B cell (primary cell): ENCODE measurements around the gene PDCD7. TPM values are rescaled to one million over a fixed set of nuclear protein-coding genes. Genes with fewer than 3 reads are reported as not detected.
"Not testable (repeated sequence)": the region's sequence is repeated elsewhere in the genome, so short reads cannot be mapped to it uniquely, and the experiment has no call there.

Experiments used
- ATAC-seq: fragments of 200-7000 bp; cut with Tn5 transposase; one replicate; pipeline ENCODE4 v1.10.0; 2021; ENCODE audit warnings: low read depth, mild to moderate bottlenecking, moderate number of reproducible peaks, moderate library complexity
- CTCF ChIA-PET: fragments of 350-600 bp; sonication (Branson Sonifier 250); formaldehyde crosslinking; loops from one replicate; lab custom pipeline; 2021; ENCODE audit warnings: antibody characterized with exemption, inconsistent platforms; lab: Charles Lee
- POLR2A ChIA-PET: fragments of 350-600 bp; sonication (Branson Sonifier 250); formaldehyde crosslinking; loops from one replicate; lab custom pipeline; 2021; ENCODE audit warnings: antibody characterized with exemption; lab: Charles Lee
- DNase-seq: peaks from one replicate; pipeline ENCODE4 v3.0.0; 2013
- H2AFZ ChIP-seq: 2 replicates; pipeline ENCODE4 v1.6.1; 2012; ENCODE audit warnings: mild to moderate bottlenecking, low read depth, low read length; ENCODE audit not compliant: insufficient read depth, poor library complexity, severe bottlenecking
- H3K27ac ChIP-seq, 2 donors: 1 replicate in 1 of 2; 2 replicates in 1 of 2; pipeline ENCODE4 v1.5.1; 2012 to 2013; ENCODE audit warnings: low read length in 2 of 2, mild to moderate bottlenecking in 2 of 2, moderate library complexity in 1 of 2
- H3K27me3 ChIP-seq, 4 experiments: fragments of 200-600 bp in 1 of 4; sonication (generic) in 1 of 4; replicated peaks in 1 of 4; 1 replicate in 2 of 4; 2 replicates in 2 of 4; pipeline versions ENCODE4 v1.6.1 to v1.7.0; 2013 to 2016; ENCODE audit warnings: low read length in 3 of 4, mild to moderate bottlenecking in 2 of 4, mixed read lengths in 1 of 4, moderate library complexity in 1 of 4; ENCODE audit not compliant: insufficient read depth in 4 of 4, control insufficient read depth in 3 of 4; ENCODE audit errors: control extremely low read depth in 1 of 4
- H3K36me3 ChIP-seq, 2 experiments: replicated peaks in 1 of 2; 1 replicate in 1 of 2; 2 replicates in 1 of 2; pipeline versions ENCODE4 v1.6.1 to v1.7.1; 2013; ENCODE audit warnings: low read length in 1 of 2; ENCODE audit not compliant: insufficient read depth in 2 of 2, control insufficient read depth in 1 of 2; ENCODE audit errors: control extremely low read depth in 1 of 2, extremely low read depth in 1 of 2
- H3K4me1 ChIP-seq, 2 donors: fragments of 200-600 bp in 1 of 2; sonication (generic) in 1 of 2; 1 replicate in 1 of 2; 2 replicates in 1 of 2; pipeline versions ENCODE4 v1.5.1 to v1.6.1; 2013 to 2017; ENCODE audit warnings: low read length in 2 of 2; ENCODE audit not compliant: control insufficient read depth in 2 of 2, insufficient read depth in 2 of 2
- H3K4me2 ChIP-seq: replicated peaks from 2 replicates; pipeline ENCODE3; 2012; ENCODE audit warnings: mild to moderate bottlenecking, low read depth, low read length; ENCODE audit not compliant: poor library complexity, severe bottlenecking
- H3K4me3 ChIP-seq, 5 experiments: fragments of 200-600 bp in 1 of 5; sonication (generic) in 1 of 5; 1 replicate in 3 of 5; 2 replicates in 2 of 5; pipeline versions ENCODE4 v1.5.1 to v1.7.0; 2011 to 2016; ENCODE audit warnings: low read length in 4 of 5, mild to moderate bottlenecking in 4 of 5, low read depth in 2 of 5, control low read depth in 1 of 5, moderate library complexity in 1 of 5; ENCODE audit not compliant: insufficient read depth in 1 of 5; ENCODE audit errors: control extremely low read depth in 1 of 5, extremely low read depth in 1 of 5
- H3K79me2 ChIP-seq: fragments of 200-600 bp; sonication (generic); one replicate; pipeline ENCODE4 v1.6.0; 2016; ENCODE audit warnings: low read length; ENCODE audit not compliant: control insufficient read depth, insufficient read depth
- H3K9ac ChIP-seq: fragments of 200-600 bp; sonication (generic); 2 replicates; pipeline ENCODE4 v1.6.1; 2017; ENCODE audit warnings: mild to moderate bottlenecking, low read length, moderate library complexity
- H3K9me3 ChIP-seq, 3 donors: one replicate each; pipeline versions ENCODE4 v1.6.1 to v1.7.1; 2013; ENCODE audit warnings: low read length in 2 of 3; ENCODE audit not compliant: control insufficient read depth in 2 of 3, insufficient read depth in 1 of 3; ENCODE audit errors: control extremely low read depth in 1 of 3
- H4K20me1 ChIP-seq: 2 replicates; pipeline ENCODE4 v1.6.0; 2012; ENCODE audit warnings: mild to moderate bottlenecking, low read length; ENCODE audit not compliant: insufficient read depth, control insufficient read depth, poor library complexity, severe bottlenecking
- H3K27ac Mint-ChIP-seq: one replicate; pipeline ENCODE4 v1.8.0; 2021; ENCODE audit warnings: mixed read lengths
- H3K27me3 Mint-ChIP-seq: one replicate; pipeline ENCODE4 v1.8.0; 2021; ENCODE audit warnings: mixed read lengths
- H3K4me1 Mint-ChIP-seq: one replicate; pipeline ENCODE4 v1.8.0; 2021; ENCODE audit warnings: mixed read lengths
- H3K4me3 Mint-ChIP-seq: one replicate; pipeline ENCODE4 v1.8.0; 2021; ENCODE audit warnings: mixed read lengths
- H3K9me3 Mint-ChIP-seq: one replicate; pipeline ENCODE4 v1.8.0; 2022; ENCODE audit warnings: mixed read lengths; ENCODE audit not compliant: insufficient read depth
- EZH2 ChIP-seq: IDR thresholded peaks from 2 replicates; pipeline ENCODE4 v1.6.1; 2012; ENCODE audit warnings: borderline replicate concordance, low read depth, mild to moderate bottlenecking, moderate library complexity, low read length; ENCODE audit not compliant: insufficient read depth, poor library complexity, severe bottlenecking
- WGBS: methylation state at CpG from one replicate; pipeline ENCODE4 v1.1.5; 2013; ENCODE audit warnings: missing lambda C conversion rate; ENCODE audit not compliant: insufficient coverage; 5-methylcytosine and 5-hydroxymethylcytosine counted together
- intact Hi-C: fragments of 100-400 bp; cut with micrococcal nuclease; formaldehyde crosslinking; loops from one replicate; pipeline ENCODE4 v1.10.0; 2022
- polyA plus RNA-seq: library from polyadenylated mRNA; depleted of rRNA; stranded (reverse); fragments of >200 nt; gene quantifications from 2 replicates; pipeline ENCODE4 v1.2.3, GENCODE V29; 2012
- total RNA-seq, 2 donors: library from RNA; stranded (reverse); fragments of 120-200 nt in 1 of 2; gene quantifications; 1 replicate in 1 of 2; 2 replicates in 1 of 2; pipeline versions ENCODE4 v1.2.3 to v1.2.4, GENCODE V29; 2013 to 2022
- TF ChIP-seq, protein P1 (sequence below): fragments of 200-600 bp; IDR thresholded peaks from one replicate; pipeline ENCODE4 v1.8.0; 2022; ENCODE audit warnings: antibody characterized with exemption, mild to moderate bottlenecking

The PDCD7 gene
- total and polyA plus RNA-seq, 2 donors (not counting 1 experiment from before 2014, with no cell fraction given): 34.6 to 47.0 TPM

DNA sequence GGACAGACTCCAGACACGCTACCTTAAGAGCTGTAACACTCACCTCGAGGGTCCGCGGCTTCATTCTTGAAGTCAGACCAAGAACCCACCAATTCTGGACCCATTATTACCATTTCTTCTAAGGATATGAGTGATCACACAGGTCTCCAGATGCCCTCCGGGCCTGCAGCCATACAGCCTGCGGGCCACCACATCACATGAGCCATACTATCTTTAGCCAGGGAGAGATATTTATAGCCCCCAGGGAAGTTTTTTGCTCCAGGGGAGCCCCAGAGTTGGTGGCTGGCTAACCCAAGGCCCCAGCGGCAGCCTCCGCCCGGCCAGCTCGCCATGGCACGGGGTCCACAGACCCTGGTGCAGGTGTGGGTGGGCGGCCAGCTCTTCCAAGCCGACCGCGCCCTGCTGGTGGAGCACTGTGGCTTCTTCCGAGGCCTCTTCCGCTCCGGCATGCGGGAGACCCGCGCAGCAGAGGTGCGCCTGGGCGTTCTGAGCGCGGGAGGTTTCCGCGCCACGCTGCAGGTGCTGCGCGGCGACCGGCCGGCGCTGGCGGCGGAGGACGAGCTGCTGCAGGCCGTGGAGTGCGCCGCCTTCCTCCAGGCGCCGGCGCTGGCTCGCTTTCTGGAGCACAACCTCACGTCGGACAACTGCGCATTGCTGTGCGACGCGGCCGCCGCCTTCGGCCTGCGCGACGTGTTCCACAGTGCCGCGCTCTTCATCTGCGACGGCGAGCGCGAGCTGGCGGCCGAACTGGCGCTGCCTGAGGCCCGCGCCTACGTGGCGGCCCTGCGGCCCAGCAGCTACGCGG, 56.9 kb downstream of the PDCD7 start, which contains the start of gene KBTBD13:
TSS of gene KBTBD13 (plus strand) at position 261 of the 805 bp plus-strand sequence. CDS start at position 331, 70 bp downstream.
- Histone ChIP-seq H3K9me3 (peaks cover 0 to 8% (median 0%) of the 10 kb centered on the region in 3 donors), H3K4me3 (no peak within 1 kb of the TSS), H3K27me3 (peaks cover 0 to 23% (median 5%) of the 10 kb centered on the region in 4 experiments), H3K9ac (no peak within 1 kb of the TSS), H3K36me3 (no peaks in the 10 kb centered on the region), H2AFZ (no peak within 1 kb of the TSS), H3K79me2 (no peaks in the 10 kb centered on the region), H3K27ac (no peak within 1 kb of the TSS), H4K20me1 (no peaks in the 10 kb centered on the region), H3K4me2 (peak within 1 kb of the TSS; percentile 65), H3K4me1 (peaks cover 0 to 6% of the 10 kb centered on the region in 2 donors)
- intact Hi-C loops: no loop called here
- Mint-ChIP-seq H3K4me3 (no peak within 1 kb of the TSS), H3K9me3 (no peaks in the 10 kb centered on the region), H3K4me1 (peaks cover 9% of the 10 kb centered on the region), H3K27ac (no peak within 1 kb of the TSS), H3K27me3 (peaks cover 39% of the 10 kb centered on the region)
- no peak for DNase-seq
- ATAC-seq: no peak
- WGBS: 87% methylated on average over 72 of the region's 73 CpGs
- POLR2A ChIA-PET: no interaction called here
- TF ChIP-seq, protein P1, sequence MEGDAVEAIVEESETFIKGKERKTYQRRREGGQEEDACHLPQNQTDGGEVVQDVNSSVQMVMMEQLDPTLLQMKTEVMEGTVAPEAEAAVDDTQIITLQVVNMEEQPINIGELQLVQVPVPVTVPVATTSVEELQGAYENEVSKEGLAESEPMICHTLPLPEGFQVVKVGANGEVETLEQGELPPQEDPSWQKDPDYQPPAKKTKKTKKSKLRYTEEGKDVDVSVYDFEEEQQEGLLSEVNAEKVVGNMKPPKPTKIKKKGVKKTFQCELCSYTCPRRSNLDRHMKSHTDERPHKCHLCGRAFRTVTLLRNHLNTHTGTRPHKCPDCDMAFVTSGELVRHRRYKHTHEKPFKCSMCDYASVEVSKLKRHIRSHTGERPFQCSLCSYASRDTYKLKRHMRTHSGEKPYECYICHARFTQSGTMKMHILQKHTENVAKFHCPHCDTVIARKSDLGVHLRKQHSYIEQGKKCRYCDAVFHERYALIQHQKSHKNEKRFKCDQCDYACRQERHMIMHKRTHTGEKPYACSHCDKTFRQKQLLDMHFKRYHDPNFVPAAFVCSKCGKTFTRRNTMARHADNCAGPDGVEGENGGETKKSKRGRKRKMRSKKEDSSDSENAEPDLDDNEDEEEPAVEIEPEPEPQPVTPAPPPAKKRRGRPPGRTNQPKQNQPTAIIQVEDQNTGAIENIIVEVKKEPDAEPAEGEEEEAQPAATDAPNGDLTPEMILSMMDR: no peak
- TF ChIP-seq EZH2: no peak
- CTCF ChIA-PET: interaction anchor here (0.6 to 4.1 kb wide), 4 partner anchors 11 to 1734 kb away, joined by 3 to 19 read pairs (median 6); no protein-coding TSS in a partner anchor

DNA sequence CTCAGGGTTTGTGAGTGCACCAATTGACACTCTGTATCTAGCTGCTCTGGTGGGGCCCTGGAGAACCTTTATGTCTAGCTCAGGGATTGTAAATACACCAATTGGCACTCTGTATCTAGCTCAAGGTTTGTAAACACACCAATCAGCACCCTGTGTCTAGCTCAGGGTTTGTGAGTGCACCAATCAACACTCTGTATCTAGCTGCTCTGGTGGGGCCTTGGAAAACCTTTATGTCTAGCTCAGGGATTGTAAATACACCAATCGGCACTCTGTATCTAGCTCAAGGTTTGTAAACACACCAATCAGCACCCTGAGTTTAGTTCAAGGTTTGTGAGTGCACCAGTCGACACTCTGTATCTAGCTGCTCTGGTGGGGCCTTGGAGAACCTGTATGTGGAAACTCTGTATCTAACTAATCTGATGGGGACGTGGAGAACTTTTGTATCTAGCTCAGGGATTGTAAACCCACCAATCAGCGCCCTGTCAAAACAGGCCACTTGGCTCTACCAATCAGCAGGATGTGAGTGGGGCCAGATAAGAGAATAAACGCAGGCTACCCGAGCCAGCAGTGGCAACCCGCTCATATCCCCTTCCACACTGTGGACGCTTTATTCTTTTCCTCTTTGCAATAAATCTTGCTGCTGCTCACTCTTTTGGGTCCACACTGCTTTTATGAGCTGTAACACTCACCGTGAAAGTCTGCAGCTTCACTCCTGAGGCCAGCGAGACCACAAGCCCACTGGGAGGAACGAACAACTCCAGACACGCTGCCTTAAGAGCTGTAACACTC, 57.8 kb downstream of the PDCD7 start:
- H3K27ac Mint-ChIP-seq, H3K4me1 Mint-ChIP-seq, H3K4me3 ChIP-seq, ATAC-seq, H3K9me3 ChIP-seq, H3K36me3 ChIP-seq, H2AFZ ChIP-seq, H4K20me1 ChIP-seq, intact Hi-C loops, POLR2A ChIA-PET, H3K79me2 ChIP-seq, DNase-seq, H3K4me3 Mint-ChIP-seq, H3K4me1 ChIP-seq, H3K9ac ChIP-seq, H3K4me2 ChIP-seq, H3K27ac ChIP-seq, H3K9me3 Mint-ChIP-seq: not testable (repeated sequence)
- peaks cover 0 to 18% (median 5%) of the 10 kb centered on the region in 4 experiments for H3K27me3 ChIP-seq
- H3K27me3 Mint-ChIP-seq: peaks cover 30% of the 10 kb centered on the region
- WGBS: 18% methylated on average over 9 of the region's 12 CpGs
- CTCF ChIA-PET: interaction anchor here (0.6 to 4.1 kb wide), 3 partner anchors 11 to 1734 kb away, joined by 3 to 19 read pairs (median 3); no protein-coding TSS in a partner anchor

DNA sequence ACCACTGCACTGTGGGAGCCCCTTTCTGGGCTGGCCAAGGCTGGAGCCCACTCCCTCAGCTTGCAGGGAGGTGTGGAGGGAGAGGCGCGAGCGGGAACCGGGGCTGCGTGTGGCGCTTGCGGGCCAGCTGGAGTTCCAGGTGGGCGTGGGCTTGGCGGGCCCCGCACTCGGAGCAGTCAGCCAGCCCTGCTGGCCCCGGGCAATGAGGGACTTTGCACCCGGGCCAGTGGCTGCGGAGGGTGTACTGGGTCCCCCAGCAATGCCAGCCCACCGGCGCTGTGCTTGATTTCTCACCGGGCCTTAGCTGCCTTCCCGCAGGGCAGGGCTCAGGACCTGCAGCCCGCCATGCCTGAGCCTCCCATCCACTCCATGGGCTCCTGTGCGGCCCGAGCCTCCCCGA, 58.7 kb downstream of the PDCD7 start:
- H2AFZ ChIP-seq, H3K4me3 ChIP-seq, H3K9me3 Mint-ChIP-seq, H3K9me3 ChIP-seq, H3K9ac ChIP-seq, CTCF ChIA-PET, H3K27ac Mint-ChIP-seq, H3K4me2 ChIP-seq, H3K79me2 ChIP-seq, DNase-seq, ATAC-seq, H3K27ac ChIP-seq, H3K4me1 ChIP-seq, H3K4me3 Mint-ChIP-seq, H3K4me1 Mint-ChIP-seq, intact Hi-C loops, POLR2A ChIA-PET, H4K20me1 ChIP-seq, H3K36me3 ChIP-seq: not testable (repeated sequence)
- peaks cover 0 to 19% (median 5%) of the 10 kb centered on the region in 4 experiments for H3K27me3 ChIP-seq
- 99% methylated on average over 11 of the region's 22 CpGs for WGBS
- peaks cover 26% of the 10 kb centered on the region for H3K27me3 Mint-ChIP-seq
